G401.6 (cell line): ENCODE data around the gene FSTL4.

Experiments used
- FAIRE-seq: peaks from 2 replicates; lab custom pipeline; 2012; peaks lifted over from hg19 to GRCh38; lab: Jason Lieb, UNC

Gene FSTL4

DNA sequence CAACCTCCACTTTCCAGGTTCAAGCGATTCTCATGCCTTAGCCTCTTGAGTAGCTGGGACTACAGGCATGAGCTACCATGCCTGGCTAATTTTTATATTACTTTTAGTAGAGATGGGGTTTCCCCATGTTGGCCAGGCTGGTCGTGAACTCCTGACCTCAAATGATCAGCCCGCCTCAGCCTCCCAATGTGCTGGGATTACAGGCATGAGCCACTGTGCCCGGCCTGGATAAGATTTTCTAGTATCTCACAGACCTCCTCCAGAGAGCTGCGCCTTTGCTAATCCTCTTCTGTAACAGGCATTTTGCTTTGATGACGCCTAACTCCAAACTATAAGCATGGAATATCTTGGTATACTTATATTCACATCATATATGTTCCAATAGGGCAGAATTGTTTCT, 99.4 kb downstream of the FSTL4 start:
- no peak for FAIRE-seq

DNA sequence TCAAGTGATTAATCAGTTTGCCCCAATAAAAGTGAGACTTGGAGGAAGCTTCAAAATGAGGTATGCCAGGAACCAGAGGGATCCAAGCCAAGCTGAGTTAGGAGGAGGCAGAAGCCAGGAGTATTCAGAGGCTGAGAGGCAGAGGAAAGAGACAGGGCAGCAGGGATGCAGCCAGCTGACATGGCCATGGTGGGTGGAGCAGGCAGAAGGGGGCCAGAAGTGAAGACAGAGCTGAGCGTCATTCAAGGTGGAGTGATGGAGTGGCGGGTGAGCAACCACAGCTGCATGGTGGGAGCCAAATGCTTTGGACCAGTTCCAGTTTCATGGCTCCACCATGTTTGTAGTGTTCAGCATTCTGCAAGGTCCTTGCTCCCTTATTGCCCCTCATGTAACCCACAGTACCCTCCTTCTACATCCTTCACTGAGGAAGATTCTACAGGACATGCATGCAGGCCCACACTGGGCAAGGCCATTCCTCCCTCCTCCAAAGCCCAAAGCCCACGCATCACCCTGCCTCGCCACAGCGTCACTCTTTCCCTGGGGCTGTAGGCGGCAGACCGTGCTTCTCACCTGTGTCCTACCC, 100.6 kb downstream of the FSTL4 start:
- no peak for FAIRE-seq

DNA sequence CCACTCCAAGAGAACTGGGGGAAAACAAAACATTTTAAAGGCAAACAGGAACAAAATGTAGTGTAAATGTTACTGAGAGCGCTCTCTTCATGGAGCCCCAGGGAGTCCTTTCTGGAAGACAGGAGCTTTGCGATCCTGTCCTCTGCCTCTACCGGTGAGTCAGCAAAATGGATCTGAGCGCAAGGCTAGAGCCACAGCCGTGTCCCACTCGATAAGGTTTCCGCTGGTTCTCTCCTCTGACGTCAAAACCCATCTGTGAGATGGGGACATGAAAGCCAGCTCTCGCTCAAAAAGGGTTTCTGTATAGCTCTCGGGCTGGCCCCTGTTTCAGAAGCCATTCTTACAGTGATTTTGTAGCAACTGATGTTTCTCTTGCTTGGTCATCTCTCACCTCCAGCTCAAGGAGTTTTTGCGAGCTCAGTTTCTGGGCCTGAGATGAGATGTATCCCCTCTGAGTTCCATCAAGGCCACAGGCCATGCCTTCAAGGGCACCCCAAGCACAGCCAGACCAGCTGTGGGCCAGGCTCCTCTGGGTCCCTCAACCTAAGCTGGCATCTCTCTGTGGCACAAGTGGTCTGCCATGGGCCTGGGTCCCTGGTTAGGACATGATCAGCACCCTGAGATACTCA, 101.6 kb downstream of the FSTL4 start:
- no peak for FAIRE-seq

DNA sequence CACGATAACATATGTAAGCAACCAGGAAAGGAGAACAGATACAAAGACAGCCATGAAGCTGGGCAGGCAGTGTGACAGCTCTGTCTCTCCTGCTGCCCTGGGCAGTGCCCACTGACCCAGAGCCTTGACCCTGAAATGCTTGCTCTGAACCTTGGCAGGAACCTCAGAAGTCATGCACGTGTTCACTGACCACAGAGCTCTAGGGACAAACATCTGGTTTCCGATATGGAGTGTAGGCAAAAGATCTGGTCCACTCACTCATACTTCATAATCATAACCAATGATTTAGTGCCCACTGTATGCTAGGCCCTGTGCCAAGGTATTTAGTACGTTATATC, 102.6 kb downstream of the FSTL4 start:
- FAIRE-seq, result no peak

DNA sequence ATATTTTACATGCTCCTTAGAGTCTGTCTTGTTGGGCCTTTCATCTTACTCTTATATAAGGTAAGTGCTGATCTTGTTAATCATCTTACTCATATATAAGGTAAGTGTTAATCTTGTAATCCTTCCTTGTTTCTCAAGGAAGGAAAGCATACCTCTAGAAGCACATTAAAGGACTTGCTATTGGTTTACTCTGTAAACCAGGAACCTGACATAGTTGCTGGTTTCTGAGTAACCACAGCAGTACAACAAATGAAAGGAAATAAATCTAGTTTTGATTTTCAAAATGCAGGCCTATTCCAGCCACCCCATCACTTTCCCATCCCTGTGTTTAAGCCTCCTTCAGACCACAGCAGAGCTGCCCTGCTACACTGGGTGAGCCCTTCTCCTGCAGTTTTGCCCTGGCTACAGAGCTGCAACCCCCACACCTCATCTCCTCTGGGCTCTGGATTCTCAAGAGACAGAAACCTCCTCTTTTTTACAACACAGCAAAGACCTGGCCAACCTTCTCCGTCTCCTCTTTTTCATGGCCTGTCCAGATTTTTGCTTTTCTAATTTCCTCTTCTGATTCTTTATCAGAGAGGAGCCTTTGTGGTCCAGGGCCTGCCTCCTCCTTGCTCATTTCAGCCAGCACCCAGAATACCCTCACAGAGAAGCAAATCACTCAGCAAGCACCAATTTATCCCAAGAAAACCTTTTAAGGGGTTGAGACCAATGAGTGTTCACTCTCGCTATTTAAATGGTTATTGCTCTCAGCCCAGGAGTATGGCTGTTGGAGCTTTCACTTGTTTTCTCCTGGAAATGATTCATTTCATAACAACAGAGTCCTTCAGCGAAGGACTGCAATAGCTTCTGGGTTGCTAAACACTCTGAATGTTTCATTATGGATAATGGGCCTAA, 103.2 kb downstream of the FSTL4 start:
- no peak for FAIRE-seq

DNA sequence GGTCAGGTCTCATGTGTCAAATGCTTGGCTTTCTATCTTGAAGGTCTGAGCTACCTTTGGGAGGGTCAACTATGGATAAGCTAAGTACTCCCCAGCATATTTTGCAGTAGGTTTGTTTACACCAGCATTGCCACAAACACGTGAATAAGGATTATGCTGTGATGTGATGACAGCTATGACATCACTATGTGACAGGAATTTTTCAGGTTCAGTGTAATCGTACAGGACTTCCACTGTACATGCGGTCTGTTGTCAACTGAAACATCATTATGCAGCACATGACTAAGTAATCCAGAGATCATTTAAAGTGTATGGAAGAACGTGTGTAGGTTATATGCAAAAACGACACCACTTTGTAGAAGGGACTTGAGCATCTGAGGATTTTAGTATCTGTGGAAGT, 104.0 kb downstream of the FSTL4 start:
- no peak for FAIRE-seq

DNA sequence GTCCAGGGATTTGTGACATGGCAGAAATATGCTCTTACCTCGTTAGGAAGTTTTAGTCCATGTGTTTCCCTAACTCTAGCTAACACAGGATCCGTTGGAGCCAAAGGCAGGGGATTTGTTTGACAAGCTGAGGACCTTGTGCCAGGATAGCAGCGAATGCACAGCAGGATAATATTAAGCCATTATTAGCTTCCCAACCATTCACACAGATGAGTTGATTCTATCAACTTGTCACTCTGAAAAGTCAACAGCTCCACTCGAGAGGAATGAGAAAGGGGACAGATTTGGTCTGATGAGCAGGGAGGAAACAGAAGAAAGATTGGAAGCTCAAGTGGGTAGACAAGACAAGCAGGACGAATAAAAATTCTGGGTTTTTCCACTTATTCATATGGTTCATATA, 106.2 kb downstream of the FSTL4 start:
- FAIRE-seq, result no peak

DNA sequence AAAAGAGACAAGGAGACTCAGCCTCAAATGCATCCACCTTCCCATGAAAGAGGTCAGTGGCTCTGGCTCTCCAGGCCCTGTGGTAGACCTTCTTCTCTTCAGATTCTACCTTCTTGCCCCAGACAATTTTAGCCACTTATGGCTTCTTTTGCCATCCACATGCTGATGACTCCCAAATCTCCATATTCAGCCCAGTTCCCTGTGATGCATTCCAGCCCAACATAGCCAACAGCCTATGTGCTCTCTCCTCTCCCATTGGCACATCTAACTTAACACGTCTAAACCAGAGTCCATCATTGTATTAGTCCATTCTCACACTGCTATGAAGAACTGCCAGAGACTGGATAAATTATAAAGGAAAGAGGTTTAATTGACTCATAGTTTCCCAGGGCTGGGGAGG, 108.8 kb downstream of the FSTL4 start:
- no peak for FAIRE-seq

DNA sequence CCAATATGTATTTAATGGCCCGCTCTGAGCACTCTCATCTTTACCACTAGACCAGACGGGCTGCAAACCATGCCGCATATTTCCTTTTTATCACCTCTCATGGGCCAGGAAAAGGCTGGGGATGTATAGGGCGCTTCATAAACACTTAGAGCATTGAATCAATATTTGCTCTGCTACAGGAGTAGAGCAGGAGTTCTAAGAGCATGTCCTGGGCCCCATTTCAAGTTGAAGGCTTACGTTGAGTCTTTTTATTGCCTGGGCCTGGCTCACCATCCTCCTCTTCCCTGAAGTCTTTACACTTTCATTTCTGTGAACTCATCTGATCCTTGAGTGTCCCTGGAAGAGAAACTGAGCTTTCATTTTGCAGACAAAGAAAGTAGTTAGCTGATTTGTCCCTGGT, 112.4 kb downstream of the FSTL4 start:
- FAIRE-seq, result no peak

DNA sequence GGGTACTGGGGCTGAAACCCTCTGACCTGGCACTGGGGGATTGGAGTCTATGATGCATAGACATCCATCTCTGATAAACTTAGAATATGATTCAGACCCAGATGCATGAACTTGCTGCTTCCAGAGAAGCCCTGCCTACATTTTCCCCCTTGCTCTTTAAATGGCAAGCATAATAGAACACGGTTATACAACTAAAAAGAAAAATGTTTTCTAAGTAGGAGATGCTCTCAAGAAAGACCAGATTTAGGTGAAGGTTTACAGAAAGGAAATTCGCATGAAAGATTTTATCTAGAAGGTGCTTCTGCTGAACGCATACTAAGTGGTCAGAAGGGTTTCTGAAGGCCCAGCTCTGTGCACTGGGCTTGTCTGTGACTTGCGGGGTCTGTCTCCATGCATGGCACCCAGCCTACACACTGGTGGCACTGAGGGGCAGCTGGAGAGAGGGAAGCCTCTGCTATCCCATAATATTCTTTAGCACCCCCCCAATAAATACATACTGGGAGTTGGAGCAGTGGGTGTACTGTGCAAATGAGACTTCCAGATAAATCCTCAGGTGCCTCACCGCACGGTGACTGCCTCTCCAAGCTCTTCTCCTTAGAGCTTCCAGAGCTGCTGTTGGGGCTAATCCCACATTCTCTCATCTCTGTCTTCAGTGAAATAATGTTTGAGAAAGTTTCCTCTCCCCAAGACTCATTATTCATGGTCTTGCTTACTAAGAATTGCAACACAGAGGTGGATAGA, 114.6 kb downstream of the FSTL4 start:
- FAIRE-seq, result no peak

DNA sequence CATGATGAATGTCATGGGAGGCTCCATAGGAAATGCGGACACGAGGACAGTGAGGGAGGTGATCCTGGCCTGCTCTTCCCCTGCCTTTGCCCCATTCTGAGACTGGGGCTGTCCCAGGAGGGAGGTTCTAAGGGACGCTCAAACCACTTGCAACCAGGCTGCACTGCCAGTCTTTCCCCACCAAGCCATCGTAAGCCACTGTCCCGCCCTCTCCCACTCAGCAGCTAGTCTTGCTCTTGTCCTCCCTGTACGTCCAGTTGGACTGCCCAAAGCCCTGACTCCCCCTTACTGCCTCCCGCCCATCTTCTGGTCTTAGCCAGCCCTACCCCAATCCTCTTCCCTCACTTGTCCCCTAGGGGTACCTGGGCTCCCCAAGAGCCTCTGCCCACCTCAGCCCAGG, 115.7 kb downstream of the FSTL4 start:
- no peak for FAIRE-seq

DNA sequence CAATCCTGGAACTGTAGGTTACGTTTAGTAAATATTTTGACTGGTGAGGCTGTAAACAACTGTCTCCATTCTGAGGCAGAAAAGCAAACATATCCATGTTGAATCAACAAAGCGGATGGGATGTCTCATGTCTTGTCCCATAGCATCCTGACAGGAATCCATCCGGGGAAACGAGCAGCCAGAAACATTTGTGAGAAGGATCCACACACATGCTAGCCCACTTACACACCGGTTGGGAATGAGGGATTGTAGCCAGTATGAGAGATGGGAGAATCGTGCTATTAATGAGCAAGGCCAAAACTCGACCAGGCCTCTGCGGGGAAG, 117.5 kb downstream of the FSTL4 start:
- FAIRE-seq, result no peak

DNA sequence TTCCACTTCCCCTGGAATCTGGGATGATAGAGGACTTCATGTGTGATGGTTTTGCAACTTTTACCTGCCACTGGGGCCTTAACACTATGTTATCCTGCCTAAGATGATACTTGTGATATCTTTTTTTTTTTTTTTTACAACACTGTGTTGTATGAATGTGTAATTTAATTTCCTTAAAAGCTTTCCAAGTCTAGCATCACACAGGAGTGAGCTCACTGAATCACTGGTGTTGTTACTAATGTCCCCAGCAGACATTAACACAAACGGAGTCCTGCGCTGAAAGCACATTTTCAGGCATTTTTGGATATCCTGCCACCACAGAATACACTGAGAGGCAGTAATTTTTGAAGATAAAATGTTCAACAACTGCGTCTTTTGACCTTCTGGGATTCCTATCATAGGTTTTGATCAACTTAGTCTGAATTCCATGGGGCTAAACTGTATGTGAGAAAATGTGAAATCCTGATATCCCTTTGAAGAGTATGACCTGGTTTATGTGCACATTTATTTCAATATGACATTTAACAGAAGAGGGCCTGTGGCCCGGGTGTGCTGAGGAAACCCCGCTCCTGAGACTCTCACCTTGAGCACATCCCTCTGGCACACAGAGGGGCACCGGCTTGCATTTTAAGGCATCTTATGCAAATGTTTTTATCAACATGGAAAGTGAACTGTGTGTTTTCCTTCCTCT, 118.0 kb downstream of the FSTL4 start:
- no peak for FAIRE-seq

DNA sequence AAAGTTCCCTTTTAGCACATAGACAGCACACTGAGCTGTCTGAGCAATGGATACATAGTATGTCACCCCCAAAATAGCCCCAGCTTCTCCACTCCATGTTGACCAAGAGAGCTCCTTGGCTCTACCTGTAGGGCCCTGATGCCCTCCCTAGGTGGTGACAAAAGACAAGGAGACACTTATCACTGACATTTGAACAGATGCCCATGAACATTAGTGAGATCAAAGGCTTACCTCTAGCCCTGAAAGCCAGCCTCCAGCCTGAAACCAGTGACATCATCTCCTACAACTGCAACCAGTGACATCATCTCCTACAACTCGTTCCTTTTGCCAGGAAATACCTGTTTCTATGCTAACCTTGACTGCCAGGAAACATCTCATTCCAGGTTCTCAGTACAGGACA, 122.7 kb downstream of the FSTL4 start:
- no peak for FAIRE-seq

DNA sequence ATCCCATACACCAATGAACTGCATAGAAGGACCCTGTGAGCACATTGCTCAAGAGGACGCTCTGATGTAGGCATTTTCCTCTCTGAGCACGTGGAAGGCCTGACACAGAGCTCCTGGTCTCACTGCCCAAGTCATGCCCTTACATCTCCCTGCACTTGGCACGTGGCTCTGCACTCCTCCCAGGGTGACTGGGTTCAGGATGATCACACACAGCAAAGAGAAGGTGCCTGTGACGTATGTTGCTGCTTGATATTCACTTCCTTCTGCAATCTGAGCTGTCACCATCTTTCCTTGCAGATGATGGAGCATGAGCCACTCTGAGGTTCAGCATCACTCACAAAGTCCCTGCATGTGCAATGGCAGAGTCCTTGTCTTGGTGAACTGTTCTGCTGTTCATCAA, 125.2 kb downstream of the FSTL4 start:
- no peak for FAIRE-seq

DNA sequence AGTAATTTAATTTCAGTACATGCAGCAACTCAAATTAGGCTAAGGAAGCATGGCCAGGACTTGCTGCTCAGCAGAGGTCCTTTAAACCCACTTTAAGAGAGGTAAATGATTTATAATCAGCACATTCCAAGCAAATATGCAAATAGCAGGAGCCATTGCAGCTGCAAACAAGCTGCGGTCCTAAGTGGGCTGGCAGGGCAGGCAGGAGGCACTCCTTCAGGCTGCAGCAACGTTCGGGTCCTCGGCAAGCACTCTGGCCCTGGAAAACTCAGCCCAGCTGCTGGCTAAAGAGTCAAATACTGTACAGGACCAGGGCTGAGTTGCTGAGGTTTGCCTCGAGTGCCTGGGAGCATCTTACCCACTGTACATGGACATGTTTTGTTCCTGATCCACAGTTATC, 126.9 kb downstream of the FSTL4 start:
- FAIRE-seq, result no peak

DNA sequence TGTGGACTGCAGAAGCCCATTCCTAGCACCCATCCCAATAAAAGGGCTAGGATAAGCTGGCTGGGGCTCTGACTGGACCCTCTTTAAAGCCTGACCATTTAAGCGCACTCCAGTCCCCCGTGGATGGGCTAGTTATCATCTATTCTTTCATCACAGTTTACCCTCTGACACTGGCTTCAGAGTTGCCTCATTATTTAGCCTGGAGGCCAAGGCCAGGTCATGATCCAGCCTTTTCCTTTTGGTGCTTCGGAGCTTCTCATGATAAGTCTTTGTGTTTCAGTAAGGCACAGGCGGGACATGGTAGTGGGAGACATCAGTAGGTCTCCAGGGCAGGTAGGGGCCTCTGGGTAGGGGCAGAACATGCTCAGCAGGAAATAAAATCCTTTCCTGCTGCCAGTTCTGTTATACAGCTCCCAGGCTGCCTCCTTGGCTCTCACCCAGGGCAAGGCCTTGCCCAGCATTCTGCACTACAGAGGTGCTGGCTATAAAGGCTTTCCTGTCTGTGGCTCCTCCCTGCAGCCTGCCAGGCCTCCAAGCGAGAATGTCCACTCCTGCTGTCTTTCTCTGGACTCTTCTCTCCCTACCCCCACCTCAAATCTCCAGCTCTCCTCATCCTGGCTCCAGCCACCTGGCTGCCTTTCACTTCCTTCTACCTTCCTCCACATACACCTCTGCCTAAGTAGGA, 128.8 kb downstream of the FSTL4 start:
- FAIRE-seq, result no peak

DNA sequence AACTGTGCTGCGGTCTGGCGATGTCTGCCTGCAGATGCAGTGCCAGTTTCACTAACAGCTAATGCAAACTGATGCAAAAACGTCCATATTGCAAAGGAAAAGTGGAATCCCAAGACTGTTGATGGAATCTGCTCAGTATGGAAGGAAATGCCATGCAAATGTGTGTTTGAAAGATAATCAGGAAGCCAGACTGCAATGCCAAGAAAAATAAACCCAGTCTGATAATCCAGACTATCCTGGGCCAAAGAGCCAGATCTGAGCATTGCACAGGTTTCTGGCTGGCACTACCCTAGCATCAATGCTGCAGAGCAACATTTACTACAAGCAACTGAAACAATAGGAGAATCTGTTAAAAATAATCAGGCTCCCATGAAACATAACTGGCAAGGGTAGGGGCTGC, 130.3 kb downstream of the FSTL4 start:
- no peak for FAIRE-seq

DNA sequence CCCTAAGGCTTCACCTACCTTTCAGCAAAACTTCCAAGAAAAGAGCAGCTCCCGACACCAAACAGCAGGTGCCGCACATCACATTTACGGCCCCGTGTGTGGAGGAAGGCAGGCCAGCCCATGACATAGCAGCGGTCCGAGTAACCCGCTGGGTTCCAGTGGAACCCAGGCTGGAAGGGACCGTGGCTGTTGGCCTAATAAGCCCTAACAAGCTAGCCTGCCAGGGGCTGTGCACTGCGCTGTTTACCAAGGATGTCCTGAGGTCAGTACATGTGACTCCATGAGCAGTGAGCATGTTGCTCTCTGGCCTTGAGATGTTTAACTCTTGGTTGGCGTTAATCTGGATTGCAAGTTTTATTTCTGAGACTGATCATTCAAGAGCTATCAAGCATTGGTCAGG, 131.5 kb downstream of the FSTL4 start:
- FAIRE-seq, result no peak

DNA sequence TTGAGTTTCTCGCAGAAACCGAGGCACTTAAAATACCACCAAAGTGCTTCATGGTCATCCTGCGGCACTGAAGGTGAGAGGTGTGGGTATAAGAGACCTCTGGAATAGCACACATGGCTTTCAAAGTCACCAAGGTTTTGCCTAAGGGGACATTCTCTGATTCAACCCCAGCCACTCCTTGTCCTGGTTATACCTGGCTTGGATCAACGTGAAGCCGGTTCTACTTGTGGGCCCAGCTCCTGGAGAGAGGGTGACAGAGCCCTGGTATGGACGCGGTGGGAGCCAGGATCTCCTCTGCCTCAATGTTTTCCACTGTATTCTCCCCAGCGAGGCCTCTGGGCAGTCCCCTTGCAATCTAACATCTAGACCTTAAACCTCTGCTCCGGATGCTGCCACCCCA, 132.0 kb downstream of the FSTL4 start:
- FAIRE-seq, result no peak

DNA sequence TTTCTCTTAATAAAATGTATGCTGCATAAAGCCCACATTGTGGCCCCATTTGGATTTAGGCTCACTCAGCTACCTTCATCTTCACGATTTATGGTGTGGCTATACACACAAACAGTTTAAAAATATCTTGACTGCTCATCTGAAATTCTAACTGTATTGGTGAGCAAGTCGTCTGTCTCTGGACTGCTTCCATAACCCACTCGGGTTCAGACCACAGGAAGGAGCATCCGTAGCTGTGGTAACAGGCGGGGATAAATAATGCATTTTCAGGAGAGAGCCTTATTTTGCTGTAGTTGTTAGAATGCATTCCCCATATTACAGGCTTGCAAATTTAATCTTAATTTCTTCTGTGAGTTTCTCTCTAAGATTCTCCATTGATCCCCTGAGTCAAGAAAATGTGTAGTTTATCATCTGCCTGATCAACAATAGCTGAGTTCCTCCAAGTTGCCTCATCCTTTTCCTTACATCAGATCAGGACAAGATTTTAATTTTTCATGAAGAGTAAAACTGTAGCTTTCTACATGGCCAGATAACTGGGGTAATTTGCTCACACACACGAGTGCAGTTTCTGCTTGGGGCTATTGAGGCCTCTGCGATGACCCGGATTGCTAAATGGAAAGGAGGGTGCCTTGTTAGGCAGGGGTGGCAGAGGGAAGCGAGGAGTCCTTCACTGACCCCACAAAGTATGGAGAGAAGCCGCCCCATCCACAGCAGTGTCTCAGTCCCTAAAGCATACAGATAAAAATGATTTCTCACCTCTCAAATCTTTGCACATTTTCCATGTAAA, 133.9 kb downstream of the FSTL4 start:
- FAIRE-seq, result no peak
